Stimulated activated CD4-positive, alpha-beta T cell treated with anti-CD3 and anti-CD28 coated beads, Interleukin-2, amount 100 ng/mL, for 24 hours (primary cell): ENCODE data around the gene EPB41L4A.

Experiments
- DNase-seq, 2 donors: peaks; one replicate each; pipeline ENCODE4 v3.0.0-alpha.2; 2020

EPB41L4A gene

GRCh38 chr5:112146323-112147226, 272.5 kb downstream of the EPB41L4A start:
- peak; percentile 43 to 63 for DNase-seq

DNA sequence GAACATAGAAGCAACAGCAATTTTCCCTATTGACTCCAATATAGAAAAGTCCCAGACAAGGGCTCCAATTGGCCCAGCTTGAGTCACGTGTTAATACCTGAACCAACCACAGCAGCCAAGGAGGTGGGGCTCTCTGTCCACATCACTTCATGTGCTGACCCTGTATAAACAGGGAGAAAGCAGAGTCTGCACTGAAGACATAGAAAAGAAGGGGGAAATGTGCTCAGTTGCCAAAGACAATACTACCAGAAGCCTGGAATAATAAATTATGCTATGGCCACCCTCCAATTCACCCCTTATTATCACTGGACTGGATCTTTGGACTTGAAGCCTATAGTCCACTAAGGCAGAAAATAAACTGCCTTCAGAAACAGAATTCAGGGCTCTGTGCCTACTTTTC, 275.4 kb downstream of the EPB41L4A start:
- DNase-seq = no peak

DNA sequence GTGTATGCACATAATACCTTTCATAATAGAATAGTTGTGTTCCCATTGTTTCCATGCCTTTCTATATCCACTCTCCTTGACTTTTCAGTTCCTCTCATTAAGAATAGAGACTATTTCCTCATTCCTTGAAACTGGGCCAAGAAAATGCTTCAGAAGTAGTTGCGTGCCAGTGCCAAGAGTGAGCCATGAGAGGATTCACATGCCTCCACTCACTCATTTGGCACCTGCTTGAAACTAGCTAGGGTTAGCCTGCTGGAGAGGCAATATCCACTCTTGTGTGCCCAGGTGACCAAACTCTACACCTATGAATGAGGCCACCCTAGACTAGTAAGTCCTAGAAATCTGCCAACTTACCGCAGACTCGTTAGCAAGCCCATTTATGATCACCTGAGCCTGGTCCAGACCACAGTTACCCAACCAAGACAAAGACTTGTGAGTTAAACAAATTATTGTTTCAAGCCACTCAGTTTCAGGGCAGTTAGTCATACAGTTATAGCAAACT, 276.3 kb downstream of the EPB41L4A start:
- DNase-seq = no peak

GRCh38 chr5:112141582-112141981, 277.5 kb downstream of the EPB41L4A start:
- no peak for DNase-seq

DNA sequence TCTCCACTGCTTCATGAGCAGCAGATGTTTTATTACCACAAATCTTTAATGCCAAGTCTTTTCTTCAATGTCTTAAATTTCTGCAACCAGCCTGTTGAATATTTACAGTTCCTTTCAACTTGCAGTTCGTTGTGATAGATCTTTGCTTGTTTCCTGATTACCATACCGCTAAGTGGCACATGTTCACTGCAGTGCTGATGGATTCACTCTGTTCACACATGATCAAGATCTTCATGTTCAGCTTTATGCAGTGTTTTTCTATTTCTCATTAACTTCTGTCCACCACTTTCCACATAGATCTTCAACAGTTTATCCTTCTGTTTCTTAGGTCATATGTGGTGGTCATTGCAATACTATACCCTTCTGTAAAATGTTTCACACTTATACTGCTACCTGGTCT, 280.6 kb downstream of the EPB41L4A start:
- no peak for DNase-seq

DNA sequence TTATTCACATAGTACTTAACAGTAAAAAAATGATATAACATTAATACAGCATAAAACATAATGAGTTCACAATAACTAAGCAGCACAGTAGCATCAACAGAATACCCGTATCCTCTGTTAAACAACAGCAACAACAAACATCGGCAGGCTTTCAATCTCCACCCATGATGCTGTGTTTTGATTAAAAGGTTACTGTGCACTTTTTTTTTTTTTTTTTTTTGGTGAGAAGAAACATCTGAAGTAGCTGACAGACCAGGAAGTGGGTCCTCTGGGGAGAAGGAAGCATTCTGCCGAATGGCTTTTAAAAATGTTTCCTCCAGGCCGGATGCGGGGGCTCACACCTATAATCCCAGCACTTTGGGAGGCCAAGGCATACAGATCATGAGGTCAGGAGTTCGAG, 282.3 kb downstream of the EPB41L4A start:
- no peak for DNase-seq

DNA sequence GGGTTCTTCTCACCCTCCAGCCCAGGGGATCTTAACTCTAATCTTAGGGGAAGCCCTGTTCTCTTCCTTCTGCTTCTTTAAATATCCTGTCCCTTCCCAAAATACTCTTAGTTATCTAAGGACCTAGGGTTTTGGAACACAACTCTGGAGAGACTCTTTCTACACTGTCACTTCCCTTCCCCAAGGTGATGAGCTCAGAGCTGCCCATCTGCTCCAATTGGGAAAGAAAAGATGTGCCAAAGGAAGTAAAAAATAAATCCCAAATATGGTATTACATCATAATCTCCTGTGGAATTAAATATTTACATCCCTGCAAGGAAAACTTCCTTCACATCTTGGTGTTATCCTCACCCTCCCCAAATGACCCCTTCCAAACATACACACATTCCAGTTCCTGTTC, 291.2 kb downstream of the EPB41L4A start:
- no peak for DNase-seq

DNA sequence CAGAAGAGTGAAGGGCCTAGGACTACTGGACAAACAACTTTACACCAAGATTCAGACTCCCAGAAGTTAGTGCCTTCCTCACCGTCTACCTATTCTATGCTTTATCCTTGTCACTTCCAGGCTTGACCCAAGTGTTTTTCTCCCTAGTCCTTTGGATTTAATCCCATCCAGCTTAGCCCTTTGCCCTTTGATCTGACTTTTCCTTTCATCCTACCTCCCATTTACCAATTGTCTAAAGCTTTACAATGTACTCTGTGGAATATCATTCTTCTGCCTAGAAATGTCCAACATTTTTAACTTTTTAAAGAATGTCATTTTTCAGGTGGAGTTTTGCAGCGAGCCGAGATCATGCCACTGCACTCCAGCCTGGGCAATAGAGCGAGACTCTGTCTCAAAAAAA, 292.1 kb downstream of the EPB41L4A start:
- no peak for DNase-seq

GRCh38 chr5:112125903-112126302, 293.2 kb downstream of the EPB41L4A start:
- no peak for DNase-seq

DNA sequence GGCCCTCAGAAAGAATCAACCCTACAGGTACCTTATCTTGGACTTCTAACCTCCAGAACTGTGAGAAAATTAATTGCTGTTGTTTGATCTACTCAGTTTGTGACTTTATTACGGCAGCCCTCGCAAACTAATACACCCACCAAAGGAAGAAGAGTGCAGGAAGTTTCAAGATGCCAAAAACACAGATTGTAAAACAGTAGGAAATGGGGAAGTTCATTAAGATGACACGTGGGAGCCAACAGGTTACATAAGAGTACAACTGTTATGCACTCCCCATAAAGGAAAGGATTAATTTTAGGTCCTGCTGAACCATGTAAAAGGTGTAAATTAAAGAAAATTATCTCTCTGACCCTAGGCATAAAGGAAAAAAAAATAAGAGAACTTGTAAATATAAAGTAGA, 294.3 kb downstream of the EPB41L4A start:
- no peak for DNase-seq

DNA sequence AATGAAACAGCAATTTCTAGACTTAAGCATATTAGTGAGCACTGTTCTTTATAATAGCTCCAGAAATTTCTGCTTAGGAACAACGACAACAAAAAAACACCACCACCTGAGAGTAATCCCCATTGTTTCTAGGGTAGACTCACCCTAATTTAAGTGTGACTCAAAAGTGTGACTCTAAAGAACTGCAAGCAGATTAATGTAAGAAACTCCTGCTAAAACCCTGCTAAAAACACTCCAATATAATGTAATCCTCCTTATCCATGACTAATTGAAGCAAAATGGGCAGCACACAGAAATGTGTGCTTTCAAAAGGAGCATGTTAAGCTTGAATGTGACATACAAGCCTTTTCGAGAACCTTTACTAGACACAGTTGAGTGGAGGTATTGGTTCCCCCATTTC, 296.0 kb downstream of the EPB41L4A start:
- no peak for DNase-seq

DNA sequence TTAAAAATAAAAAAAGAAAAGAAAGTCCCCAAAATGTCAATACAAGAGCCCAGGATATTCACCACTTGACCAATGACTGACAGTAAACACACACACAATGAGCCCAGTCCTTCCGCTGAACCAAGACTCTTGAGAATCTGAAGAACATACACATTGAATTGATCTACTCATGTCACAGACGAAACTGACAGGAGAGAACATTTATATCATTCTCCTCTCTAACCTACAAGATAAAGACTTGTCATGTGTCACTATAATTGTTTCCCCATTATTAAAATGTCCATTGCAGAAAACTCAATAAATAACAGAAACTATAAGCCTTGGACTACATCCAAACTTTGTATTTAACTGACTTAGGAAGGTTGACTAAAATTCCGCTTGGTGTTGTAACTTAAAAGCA, 296.7 kb downstream of the EPB41L4A start:
- DNase-seq = no peak

- no peak for DNase-seq
These were observed 297.8 kb downstream of the EPB41L4A start for GRCh38 chr5:112121258-112121657.

- DNase-seq = no peak
These were observed 299.1 kb downstream of the EPB41L4A start for GRCh38 chr5:112119969-112120368.

DNA sequence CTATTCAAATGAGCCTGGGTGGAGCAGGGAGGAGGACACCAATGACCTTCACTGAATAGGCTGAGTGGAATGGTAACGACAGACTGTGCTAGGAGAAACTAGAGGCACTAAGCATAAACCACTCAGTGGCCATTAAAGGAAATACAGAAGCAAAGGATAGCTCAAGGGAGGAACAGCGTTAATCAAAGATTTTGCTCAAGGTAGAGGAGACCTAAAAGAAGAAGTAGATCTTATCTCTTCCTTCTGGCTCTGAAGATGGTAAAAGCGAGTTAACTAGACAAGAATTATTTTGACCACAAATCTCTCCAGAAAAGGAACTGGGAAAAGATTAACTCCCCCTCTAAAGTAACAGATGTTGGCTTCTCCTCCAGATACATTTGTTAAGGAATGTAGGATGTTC, 299.6 kb downstream of the EPB41L4A start:
- DNase-seq = no peak

GRCh38 chr5:112117551-112117950, 301.5 kb downstream of the EPB41L4A start:
- DNase-seq = no peak

DNA sequence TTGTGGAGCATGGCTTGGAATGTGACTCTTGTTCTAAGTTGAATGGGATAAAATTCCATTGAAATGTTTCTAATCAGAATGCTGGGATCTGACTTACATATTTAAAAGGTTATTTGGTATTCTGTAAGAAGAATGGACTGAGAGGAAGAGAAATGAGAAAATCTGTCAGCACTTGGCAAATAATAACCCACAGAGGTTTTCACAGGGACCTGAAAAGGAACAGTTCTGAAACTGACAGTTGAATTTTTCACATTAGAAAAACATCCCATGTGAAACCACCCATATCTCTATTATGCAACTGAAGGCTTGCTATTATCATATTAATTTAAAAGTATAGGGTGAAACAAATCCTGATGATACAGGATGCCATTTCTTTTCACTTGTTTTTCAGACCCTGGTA, 302.7 kb downstream of the EPB41L4A start:
- DNase-seq = no peak

DNA sequence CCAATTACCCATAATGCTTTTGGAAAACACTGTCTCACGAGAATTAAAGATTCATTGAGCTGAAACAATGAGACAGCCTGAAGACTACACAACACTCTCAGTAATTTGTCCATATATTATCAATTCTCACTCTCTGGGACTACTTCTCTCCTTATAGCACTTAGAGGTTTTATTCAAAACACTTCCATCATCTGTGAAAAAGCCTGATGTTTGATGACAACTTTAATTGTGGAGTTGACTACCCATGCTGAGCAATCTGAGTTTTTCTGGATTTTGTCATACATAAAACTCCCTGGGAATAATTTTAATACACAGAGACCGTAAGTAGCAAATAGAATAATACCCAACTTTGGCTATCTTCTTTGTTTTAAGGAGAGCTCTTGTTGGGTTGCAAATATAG, 305.5 kb downstream of the EPB41L4A start:
- DNase-seq = no peak
